Fibroblast of villous mesenchyme (primary cell): ENCODE data around the gene OR6C2. TPM values are rescaled to one million over a fixed set of nuclear protein-coding genes. Genes with fewer than 3 reads are reported as not detected.
"Not testable (repeated sequence)": the region's sequence is repeated elsewhere in the genome, so short reads cannot be mapped to it uniquely, and the experiment has no call there.

ENCODE experiments used
- DNase-seq: peaks from one replicate; pipeline ENCODE4 v3.0.0-alpha.2; 2010; ENCODE audit warnings: low read depth
- H3K4me3 ChIP-seq: 2 replicates; pipeline ENCODE4 v1.5.1; 2011; ENCODE audit warnings: low read depth, mild to moderate bottlenecking, low read length
- total RNA-seq: library from RNA; depleted of rRNA; stranded (reverse); fragments of >200 nt; gene quantifications from 2 replicates; pipeline ENCODE4 v1.2.3, GENCODE V29; 2012
- TF ChIP-seq, protein P1 (sequence below): IDR thresholded peaks from 2 replicates; pipeline ENCODE4 v1.5.1; 2012; ENCODE audit warnings: low read depth, mild to moderate bottlenecking, low read length; ENCODE audit not compliant: insufficient read depth

Gene OR6C2
- total RNA-seq, 1 donor = not detected

DNA sequence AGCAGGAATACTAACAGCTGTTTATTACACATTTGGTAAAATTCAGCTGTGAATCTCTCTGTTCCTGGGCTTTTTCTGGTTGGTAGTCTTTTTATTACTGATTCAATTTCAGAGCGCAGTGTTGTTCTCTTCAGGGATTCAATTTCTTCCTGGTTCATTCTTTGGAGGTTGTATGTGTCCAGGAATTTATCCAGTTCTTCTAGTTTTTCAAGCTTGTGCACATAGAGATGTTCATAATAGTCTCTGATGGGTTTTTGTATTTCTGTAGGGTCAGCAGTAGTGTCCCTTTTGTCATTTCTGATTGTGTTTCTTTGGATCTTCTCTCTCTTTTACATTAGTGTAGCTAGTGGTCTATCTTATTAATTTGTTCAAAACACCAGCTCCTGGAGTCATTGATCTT is 26.9 kb upstream of the OR6C2 start:
- no peak overlapping the region for H3K4me3 ChIP-seq
- TF ChIP-seq, protein P1, sequence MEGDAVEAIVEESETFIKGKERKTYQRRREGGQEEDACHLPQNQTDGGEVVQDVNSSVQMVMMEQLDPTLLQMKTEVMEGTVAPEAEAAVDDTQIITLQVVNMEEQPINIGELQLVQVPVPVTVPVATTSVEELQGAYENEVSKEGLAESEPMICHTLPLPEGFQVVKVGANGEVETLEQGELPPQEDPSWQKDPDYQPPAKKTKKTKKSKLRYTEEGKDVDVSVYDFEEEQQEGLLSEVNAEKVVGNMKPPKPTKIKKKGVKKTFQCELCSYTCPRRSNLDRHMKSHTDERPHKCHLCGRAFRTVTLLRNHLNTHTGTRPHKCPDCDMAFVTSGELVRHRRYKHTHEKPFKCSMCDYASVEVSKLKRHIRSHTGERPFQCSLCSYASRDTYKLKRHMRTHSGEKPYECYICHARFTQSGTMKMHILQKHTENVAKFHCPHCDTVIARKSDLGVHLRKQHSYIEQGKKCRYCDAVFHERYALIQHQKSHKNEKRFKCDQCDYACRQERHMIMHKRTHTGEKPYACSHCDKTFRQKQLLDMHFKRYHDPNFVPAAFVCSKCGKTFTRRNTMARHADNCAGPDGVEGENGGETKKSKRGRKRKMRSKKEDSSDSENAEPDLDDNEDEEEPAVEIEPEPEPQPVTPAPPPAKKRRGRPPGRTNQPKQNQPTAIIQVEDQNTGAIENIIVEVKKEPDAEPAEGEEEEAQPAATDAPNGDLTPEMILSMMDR = no peak
- no peak for DNase-seq

DNA sequence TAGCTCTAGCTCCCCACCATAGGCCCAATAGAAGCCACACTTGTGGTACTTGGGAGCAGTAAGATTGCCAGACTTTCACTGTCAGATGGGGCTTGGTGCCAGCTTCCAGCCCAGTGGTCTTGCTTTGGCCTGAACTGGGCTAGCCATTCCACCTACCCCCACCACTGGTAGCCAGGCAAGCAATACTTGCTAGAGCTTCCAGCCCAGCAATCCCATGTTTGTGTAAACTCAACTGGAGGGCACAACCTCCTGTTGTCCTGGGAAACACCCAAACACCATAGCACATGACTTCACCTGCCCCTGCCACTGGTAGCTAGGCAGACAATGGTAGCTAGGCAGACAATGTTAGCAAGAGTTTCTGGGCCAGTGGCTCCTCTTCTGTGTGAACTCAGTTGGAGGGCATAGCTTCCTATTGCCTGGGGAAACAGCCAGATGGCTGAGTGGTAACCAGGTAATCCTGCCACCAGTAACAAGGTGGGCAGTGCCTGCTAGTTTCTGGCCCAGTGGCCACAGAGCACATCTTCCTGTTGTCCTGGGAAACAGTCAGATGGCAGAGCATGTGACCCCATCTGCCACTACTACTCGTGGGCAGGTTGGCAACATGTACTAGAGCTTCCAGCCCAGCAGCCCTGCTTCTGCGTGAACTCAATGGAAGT is 23.4 kb upstream of the OR6C2 start:
- TF ChIP-seq, protein P1 = no peak
- no peak for DNase-seq

DNA sequence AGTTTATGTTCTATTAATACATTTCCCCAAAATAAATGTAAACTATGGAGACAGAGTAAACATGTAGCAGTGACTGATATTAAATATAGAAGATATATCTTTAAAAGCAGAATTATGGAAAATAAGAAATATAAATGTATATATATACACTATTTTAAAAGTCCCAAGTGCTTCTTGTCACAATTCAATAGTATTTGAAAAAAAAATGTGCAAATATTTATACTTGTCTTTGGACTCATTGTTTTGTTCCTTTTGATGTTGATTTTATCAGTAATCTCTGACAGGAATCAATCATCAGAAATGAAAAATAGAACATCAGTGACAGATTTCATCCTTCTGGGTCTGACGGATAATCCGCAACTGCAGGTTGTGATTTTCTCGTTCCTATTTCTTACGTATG is 17.9 kb upstream of the OR6C2 start, which contains the start of gene OR6C76:
Gene OR6C76, plus strand, starts transcription at position 301 of the 400 bp plus-strand sequence. Its CDS starts 0 bp downstream, at position 301.
- no peak for DNase-seq
- no peak within 1 kb of the TSS for H3K4me3 ChIP-seq
- TF ChIP-seq, protein P1 = no peak

More for the DNA sequence above, 23.4 kb upstream of the OR6C2 start:
- H3K4me3 ChIP-seq = no peak overlapping the region

DNA sequence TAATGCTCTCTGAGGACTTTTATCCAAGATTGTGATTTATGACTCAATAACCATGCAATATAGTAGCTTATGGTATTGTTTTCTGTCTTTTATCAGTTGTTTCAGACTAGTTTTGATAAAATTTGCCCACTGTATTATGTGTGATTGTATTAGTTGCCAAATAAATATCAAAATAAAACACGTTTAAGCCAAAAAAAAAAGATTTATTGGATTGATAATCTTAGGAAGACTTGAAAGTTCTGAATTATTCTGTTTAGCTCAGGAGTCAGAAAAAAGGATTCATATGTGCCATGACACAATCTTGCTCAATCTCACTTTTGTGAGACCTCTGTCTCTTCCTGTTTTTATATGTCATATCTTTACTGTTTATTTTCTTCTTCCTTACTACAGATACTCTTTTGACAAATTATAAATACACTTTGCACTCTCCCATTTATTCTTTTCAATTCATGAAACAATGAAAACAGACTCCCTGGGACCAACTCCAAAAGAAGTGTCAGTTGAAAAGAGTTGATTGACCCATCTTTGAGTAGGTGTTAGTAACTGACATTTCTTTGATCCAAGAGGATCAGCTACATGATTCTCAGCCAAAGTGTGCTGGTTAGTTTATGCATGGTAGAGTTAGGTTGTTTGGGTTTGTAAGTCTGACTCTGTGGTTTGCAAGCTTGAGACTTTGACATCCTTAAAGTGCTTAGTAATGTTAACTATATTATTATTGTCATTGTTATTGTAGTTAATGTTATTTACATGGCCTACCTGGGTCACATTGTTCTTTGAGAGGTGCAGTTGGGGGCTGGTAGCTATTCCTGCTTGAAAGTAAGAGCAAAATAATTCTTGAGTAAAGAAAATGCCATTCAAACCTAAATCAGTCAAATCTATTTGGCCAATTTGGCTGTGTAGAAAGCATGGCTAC is 15.3 kb upstream of the OR6C2 start:
- TF ChIP-seq, protein P1 = no peak
- no peak for DNase-seq
- no peak overlapping the region for H3K4me3 ChIP-seq

DNA sequence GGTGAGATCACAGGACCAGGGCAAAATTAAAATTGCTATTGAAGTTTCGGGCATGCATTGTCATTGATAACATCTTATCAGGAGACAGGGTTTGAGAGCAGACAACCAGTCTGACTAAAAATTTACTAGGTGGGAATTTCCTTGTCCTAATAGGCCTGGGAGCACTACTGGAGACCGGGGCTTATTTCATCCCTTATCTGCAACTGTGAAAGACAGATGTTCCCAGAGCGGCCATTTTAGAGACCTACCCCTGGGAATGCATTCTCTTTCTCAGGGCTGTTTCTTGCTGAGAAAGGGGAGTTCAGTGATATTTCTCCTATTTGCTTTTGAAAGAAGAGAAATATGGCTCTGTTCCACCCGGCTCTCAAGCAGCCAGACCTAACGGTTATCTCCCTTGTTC is 2.6 kb upstream of the OR6C2 start:
- not testable (repeated sequence) for H3K4me3 ChIP-seq, DNase-seq

DNA sequence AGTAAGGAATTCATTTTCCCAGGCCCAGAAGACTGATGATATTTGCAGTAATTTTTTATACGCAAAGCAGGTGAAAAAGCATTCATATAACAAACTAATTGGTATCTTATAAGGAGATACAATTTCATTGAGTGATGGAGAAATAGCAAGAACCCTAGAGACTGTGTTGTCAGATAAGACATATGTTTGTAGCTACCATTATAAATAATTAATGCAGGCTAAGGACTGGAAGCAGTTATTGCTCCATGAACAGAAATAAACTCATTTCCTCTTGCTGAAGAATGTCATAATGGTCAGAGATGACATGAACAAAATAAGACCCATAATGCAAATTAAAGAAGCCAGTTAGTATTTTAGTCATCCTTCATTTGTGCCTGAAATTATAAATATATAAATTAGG is 1.5 kb downstream of the OR6C2 start:
- no peak overlapping the region for H3K4me3 ChIP-seq
- no peak for DNase-seq
- TF ChIP-seq, protein P1 = no peak

DNA sequence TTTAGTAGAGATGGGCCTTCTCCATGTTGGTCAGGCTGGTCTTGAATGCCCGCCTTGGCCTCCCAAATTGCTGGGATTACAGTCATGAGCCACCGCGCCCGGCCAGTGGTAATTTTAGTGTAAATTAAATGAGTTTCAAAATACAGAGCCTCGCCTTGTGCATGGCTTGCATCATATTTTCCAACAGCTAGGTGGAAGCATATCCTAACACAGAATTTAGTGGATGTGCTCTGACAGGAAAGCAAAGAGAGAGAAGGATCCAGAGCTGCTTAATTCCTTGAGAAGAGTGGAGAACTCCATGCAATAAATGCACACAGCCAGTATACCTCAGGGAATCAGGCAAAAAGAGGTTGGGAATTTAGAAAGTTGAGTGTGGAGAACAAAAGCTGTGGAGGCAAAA is 2.5 kb downstream of the OR6C2 start:
- DNase-seq = no peak
- H3K4me3 ChIP-seq = no peak overlapping the region
- TF ChIP-seq, protein P1 = no peak
